IMR-90 (cell line): Measurements from ENCODE around the gene PSTK. TPM values are rescaled to one million over a fixed set of nuclear protein-coding genes. Genes with fewer than 3 reads are reported as not detected.

Experiments used
- ATAC-seq: fragments of 200-7000 bp; cut with Tn5 transposase; 2 replicates; pipeline ENCODE4 v1.9.1; 2020; ENCODE audit warnings: low read depth, mild to moderate bottlenecking, moderate library complexity
- BruUV-seq: library from RNA; stranded (reverse); fragments of 400-500 nt; replicated peaks from 2 replicates; lab custom pipeline; 2021; lab: Mats Ljungman, UMichigan
- CTCF ChIA-PET: fragments of 300-600 bp; formaldehyde crosslinking; extraction: SDS; loops from one replicate; lab custom pipeline; 2021; ENCODE audit warnings: antibody characterized with exemption; lab: Yijun Ruan, JAX
- POLR2A ChIA-PET: fragments of 300-600 bp; sonication (Branson Sonifier 250); formaldehyde crosslinking; loops from one replicate; lab custom pipeline; 2022; ENCODE audit warnings: antibody characterized with exemption; ENCODE audit not compliant: unreplicated experiment; lab: Charles Lee
- DNase-seq: peaks from one replicate; pipeline ENCODE4 v3.0.0; 2013
- H2AFZ ChIP-seq: replicated peaks from 2 replicates; pipeline ENCODE3; 2013; ENCODE audit warnings: low read length, mild to moderate bottlenecking; ENCODE audit not compliant: poor library complexity
- H2AK5ac ChIP-seq: 2 replicates; pipeline ENCODE4 v1.6.1; 2013; ENCODE audit warnings: low read depth, low read length, inconsistent platforms
- H2AK9ac ChIP-seq: replicated peaks from 2 replicates; pipeline ENCODE3; 2013; ENCODE audit warnings: mild to moderate bottlenecking, low read depth, low read length, moderate library complexity; ENCODE audit not compliant: poor library complexity
- H2BK120ac ChIP-seq: 2 replicates; pipeline ENCODE4 v1.6.1; 2013; ENCODE audit warnings: low read depth, low read length, inconsistent platforms
- H2BK15ac ChIP-seq: 3 replicates; pipeline ENCODE4 v1.6.1; 2013; ENCODE audit warnings: low read depth, low read length, inconsistent platforms
- H2BK20ac ChIP-seq: 2 replicates; pipeline ENCODE4 v1.6.1; 2013; ENCODE audit warnings: low read depth, mild to moderate bottlenecking, inconsistent platforms, low read length, moderate library complexity
- H2BK5ac ChIP-seq: 2 replicates; pipeline ENCODE4 v1.6.1; 2013; ENCODE audit warnings: mild to moderate bottlenecking, low read depth, low read length, inconsistent platforms; ENCODE audit not compliant: poor library complexity, severe bottlenecking
- H3K14ac ChIP-seq: replicated peaks from 2 replicates; pipeline ENCODE4 v1.6.1; 2013; ENCODE audit warnings: low read depth, low read length, inconsistent platforms
- H3K18ac ChIP-seq: 2 replicates; pipeline ENCODE4 v1.6.1; 2013; ENCODE audit warnings: low read depth, low read length, control low read depth
- H3K23ac ChIP-seq: 2 replicates; pipeline ENCODE4 v1.6.1; 2013; ENCODE audit warnings: low read depth, low read length, inconsistent platforms
- H3K27ac ChIP-seq: 2 replicates; pipeline ENCODE4 v1.5.1; 2013; ENCODE audit warnings: mild to moderate bottlenecking, control low read depth, low read length; ENCODE audit not compliant: insufficient read depth
- H3K27me3 ChIP-seq: 2 replicates; pipeline ENCODE4 v1.6.1; 2013; ENCODE audit warnings: low read length; ENCODE audit not compliant: control insufficient read depth, insufficient read depth
- H3K36me3 ChIP-seq: 2 replicates; pipeline ENCODE4 v1.6.1; 2013; ENCODE audit warnings: low read length, mixed read lengths; ENCODE audit not compliant: control insufficient read depth, insufficient read depth
- H3K4ac ChIP-seq: 2 replicates; pipeline ENCODE4 v1.6.1; 2013; ENCODE audit warnings: low read depth, low read length, inconsistent platforms
- H3K4me1 ChIP-seq: 2 replicates; pipeline ENCODE4 v1.6.1; 2013; ENCODE audit warnings: low read length, mixed read lengths; ENCODE audit not compliant: control insufficient read depth, insufficient read depth
- H3K4me2 ChIP-seq: 2 replicates; pipeline ENCODE4 v1.6.1; 2013; ENCODE audit warnings: low read depth, mild to moderate bottlenecking, control low read depth, low read length, moderate library complexity
- H3K4me3 ChIP-seq: 2 replicates; pipeline ENCODE4 v1.5.1; 2013; ENCODE audit warnings: low read depth, mild to moderate bottlenecking, control low read depth, low read length, moderate library complexity; ENCODE audit not compliant: insufficient read depth
- H3K56ac ChIP-seq: 2 replicates; pipeline ENCODE4 v1.6.1; 2013; ENCODE audit warnings: low read length, inconsistent platforms; ENCODE audit not compliant: insufficient read depth; ENCODE audit errors: extremely low read depth
- H3K79me1 ChIP-seq, 2 experiments: 2 replicates each; pipeline ENCODE4 v1.6.1; 2013; ENCODE audit warnings: low read length in 2 of 2, inconsistent platforms in 1 of 2, low read depth in 1 of 2
- H3K9ac ChIP-seq: 2 replicates; pipeline ENCODE4 v1.6.1; 2013; ENCODE audit warnings: low read depth, low read length, control low read depth
- H3K9me1 ChIP-seq: 2 replicates; pipeline ENCODE4 v1.6.1; 2013; ENCODE audit warnings: low read length, inconsistent platforms; ENCODE audit not compliant: insufficient read depth
- H3K9me3 ChIP-seq: 2 replicates; pipeline ENCODE4 v1.6.1; 2013; ENCODE audit warnings: low read length; ENCODE audit not compliant: control insufficient read depth, insufficient read depth
- H4K20me1 ChIP-seq: 2 replicates; pipeline ENCODE4 v1.6.1; 2013; ENCODE audit warnings: low read length, inconsistent platforms; ENCODE audit not compliant: insufficient read depth
- H4K5ac ChIP-seq: 2 replicates; pipeline ENCODE4 v1.6.1; 2013; ENCODE audit warnings: mild to moderate bottlenecking, low read depth, low read length, control low read depth
- H4K8ac ChIP-seq, 2 experiments: 2 replicates each; pipeline ENCODE4 v1.6.1; 2013; ENCODE audit warnings: low read depth in 2 of 2, low read length in 2 of 2, control low read depth in 1 of 2, inconsistent platforms in 1 of 2
- H4K91ac ChIP-seq: 2 replicates; pipeline ENCODE4 v1.6.1; 2013; ENCODE audit warnings: low read depth, low read length, inconsistent platforms; ENCODE audit not compliant: insufficient read depth
- CHD1 ChIP-seq: IDR thresholded peaks from 2 replicates; pipeline ENCODE4 v1.6.1; 2012; ENCODE audit warnings: low read depth, low read length, improper control_type of control experiment
- ELK1 ChIP-seq: fragments of 150-350 bp; IDR thresholded peaks from 2 replicates; pipeline ENCODE4 v1.6.1; 2016; ENCODE audit warnings: low read depth, mild to moderate bottlenecking, low read length, moderate library complexity, borderline replicate concordance
- POLR2A ChIP-seq: IDR thresholded peaks from 2 replicates; pipeline ENCODE4 v1.6.1; 2012; ENCODE audit warnings: mild to moderate bottlenecking, low read depth, low read length
- RAD21 ChIP-seq: IDR thresholded peaks from 2 replicates; pipeline ENCODE4 v1.6.1; 2012; ENCODE audit warnings: low read length, improper control_type of control experiment
- WGBS, 2 experiments: methylation state at CpG; one replicate each; pipeline versions ENCODE4 v1.1.5 to v1.1.7; 2013; ENCODE audit warnings: missing lambda C conversion rate in 2 of 2; ENCODE audit not compliant: insufficient read length in 1 of 2; ENCODE audit errors: extremely low coverage in 2 of 2; 5-methylcytosine and 5-hydroxymethylcytosine counted together
- dilution Hi-C: fragments of 300-500 bp; cut with HindIII; formaldehyde crosslinking; loops from one replicate; pipeline ENCODE4 v1.14.3; 2018; ENCODE audit warnings: low sequenced_read_pairs; ENCODE audit not compliant: unreplicated experiment
- in situ Hi-C: fragments of 300-500 bp; cut with MboI; formaldehyde crosslinking; loops from 3 replicates; pipeline ENCODE4 v1.14.3; 2019; ENCODE audit warnings: low sequenced_read_pairs, inconsistent platforms, mixed read lengths
- intact Hi-C: fragments of 100-400 bp; cut with micrococcal nuclease; formaldehyde crosslinking; loops from 2 replicates; pipeline ENCODE4 v1.10.0; 2022
- polyA plus RNA-seq, 3 experiments: library from polyadenylated mRNA; depleted of rRNA; stranded (reverse); fragments of >200 nt; gene quantifications; 2 replicates each; pipeline ENCODE4 v1.2.3, GENCODE V29; 2012; ENCODE audit warnings: low replicate concordance in 1 of 3
- total RNA-seq: library from RNA; depleted of rRNA; stranded (reverse); fragments of >200 nt; gene quantifications from 2 replicates; pipeline ENCODE4 v1.2.3, GENCODE V29; 2012

PSTK gene
- total and polyA plus RNA-seq, 2 of the 4 experiments (the other 2 are of a cell fraction) = 4.1 to 4.2 TPM

GRCh38 chr10:123011987-123012386 lies 31.8 kb downstream of the PSTK start:
- Histone ChIP-seq H3K18ac (no peak overlapping the region), H2BK15ac (no peak overlapping the region), H3K56ac (no peak overlapping the region), H2BK5ac (no peak overlapping the region), H3K9ac (no peak overlapping the region), H3K27ac (no peak overlapping the region), H3K79me1 (peaks cover 14 to 19% of the 10 kb centered on the region in 2 experiments; a peak in 3 of 4 replicates), H3K9me3 (no peaks in the 10 kb centered on the region), H2AK9ac (no peak overlapping the region), H4K20me1 (no peaks in the 10 kb centered on the region), H3K27me3 (no peaks in the 10 kb centered on the region), H3K4me3 (no peak overlapping the region), H3K9me1 (no peaks in the 10 kb centered on the region), H3K4me1 (no peaks in the 10 kb centered on the region), H4K8ac (no peak overlapping the region), H4K91ac (no peak overlapping the region), H2BK120ac (no peak overlapping the region), H4K5ac (no peak overlapping the region), H3K14ac (no peak overlapping the region), H2BK20ac (no peak overlapping the region), H3K4ac (no peak overlapping the region), H3K4me2 (no peak overlapping the region), H3K23ac (no peak overlapping the region), H2AK5ac (no peak overlapping the region), H3K36me3 (no peaks in the 10 kb centered on the region), H2AFZ (no peak overlapping the region)
- intact Hi-C loops = no loop called here
- dilution Hi-C loops = no loop called here
- in situ Hi-C loops = no loop called here
- CTCF ChIA-PET = interaction anchor here (1.1 kb wide), 1 partner anchor 10 kb away, joined by 3 read pairs; no protein-coding TSS in a partner anchor
- no peak for ATAC-seq
- DNase-seq = no peak
- TF ChIP-seq CHD1 = no peak
- TF ChIP-seq POLR2A = no peak
- no peak for TF ChIP-seq RAD21
- no peak for TF ChIP-seq ELK1
- no CpG with 5 or more reads among the region's 3 CpGs for WGBS, 2 experiments
- POLR2A ChIA-PET = no interaction called here
- no TSS peak for BruUV-seq
